Activated T-cell treated with anti-CD3 and anti-CD28 coated beads, Interleukin-2, amount 50 U/mL, for 4 hours (primary cell): ENCODE data around the gene DHRS3. TPM values are rescaled to one million over a fixed set of nuclear protein-coding genes. Genes with fewer than 3 reads are reported as not detected.

Experiments
- total RNA-seq, 3 donors: library from RNA; stranded (reverse); gene quantifications; one replicate each; pipeline ENCODE4 v1.2.1, GENCODE V29; 2021

Gene DHRS3
- total RNA-seq, 3 donors from 2014 or later: 60.4 to 72.6 (median 69.9) TPM

Other genes starting within 250 kb of the DHRS3 start
- not detected for gene AADACL4, start 25.9 kb upstream of the DHRS3 start, total RNA-seq
- not detected for gene AADACL3, start 97.9 kb upstream of the DHRS3 start, total RNA-seq
- gene CFAP107, start 128.0 kb upstream of the DHRS3 start, total RNA-seq: not detected
- not detected for gene PRAMEF12, start 155.5 kb upstream of the DHRS3 start, total RNA-seq
- not detected for gene PRAMEF1, start 173.2 kb upstream of the DHRS3 start, total RNA-seq
- not detected for gene PRAMEF11, start 213.2 kb upstream of the DHRS3 start, total RNA-seq
- gene HNRNPCL1, start 230.5 kb upstream of the DHRS3 start, total RNA-seq: not detected
- not detected for gene PRAMEF2, start 238.9 kb upstream of the DHRS3 start, total RNA-seq